Caco-2 (cell line): ENCODE measurements around the gene PLB1. TPM values are rescaled to one million over a fixed set of nuclear protein-coding genes. Genes with fewer than 3 reads are reported as not detected.

Experiments
- BruUV-seq: library from RNA; stranded (reverse); fragments of 400-500 nt; replicated peaks from 2 replicates; lab custom pipeline; 2021; lab: Mats Ljungman, UMichigan
- CTCF ChIA-PET: fragments of 300-600 bp; sonication (Branson Sonifier 250); formaldehyde crosslinking; loops from one replicate; lab custom pipeline; 2022; ENCODE audit warnings: antibody characterized with exemption; lab: Charles Lee
- POLR2A ChIA-PET: fragments of 300-600 bp; sonication (Branson Sonifier 250); formaldehyde crosslinking; loops from one replicate; lab custom pipeline; 2022; ENCODE audit warnings: antibody characterized with exemption; lab: Charles Lee
- DNase-seq, 2 experiments: peaks; one replicate each; pipeline versions ENCODE4 v3.0.0 to v3.0.0-alpha.2; 2020 to 2022
- H3K27me3 ChIP-seq: replicated peaks from 2 replicates; pipeline ENCODE4 v1.6.0; 2011; ENCODE audit warnings: low read length; ENCODE audit not compliant: control insufficient read depth, insufficient read depth
- H3K36me3 ChIP-seq: 2 replicates; pipeline ENCODE4 v1.5.1; 2011; ENCODE audit warnings: low read length; ENCODE audit not compliant: control insufficient read depth, insufficient read depth
- H3K4me1 ChIP-seq: fragments of 250-450 bp; sonication (Bioruptor Pico); 2 replicates; pipeline ENCODE4 v1.5.1; 2020; ENCODE audit warnings: mild to moderate bottlenecking
- H3K4me3 ChIP-seq: 2 replicates; pipeline ENCODE4 v1.5.1; 2011; ENCODE audit warnings: low read depth, mild to moderate bottlenecking, control low read depth, low read length
- H3K9me3 ChIP-seq: fragments of 250-450 bp; sonication (Bioruptor Pico); 2 replicates; pipeline ENCODE4 v1.5.1; 2020; ENCODE audit warnings: mild to moderate bottlenecking, moderate library complexity
- H3K27ac Mint-ChIP-seq: one replicate; pipeline ENCODE4 v1.8.0; 2022; ENCODE audit warnings: mixed read lengths; ENCODE audit not compliant: unreplicated experiment
- H3K27me3 Mint-ChIP-seq: one replicate; pipeline ENCODE4 v1.8.0; 2022; ENCODE audit warnings: mixed read lengths; ENCODE audit not compliant: insufficient read depth, unreplicated experiment
- H3K36me3 Mint-ChIP-seq: one replicate; pipeline ENCODE4 v1.8.0; 2022; ENCODE audit warnings: mild to moderate bottlenecking, mixed read lengths; ENCODE audit not compliant: insufficient read depth, unreplicated experiment
- H3K4me1 Mint-ChIP-seq: one replicate; pipeline ENCODE4 v1.8.0; 2022; ENCODE audit warnings: low read depth, mixed read lengths; ENCODE audit not compliant: unreplicated experiment
- H3K4me3 Mint-ChIP-seq: one replicate; pipeline ENCODE4 v1.8.0; 2022; ENCODE audit warnings: mild to moderate bottlenecking, moderate library complexity, mixed read lengths; ENCODE audit not compliant: unreplicated experiment
- H3K9me3 Mint-ChIP-seq: one replicate; pipeline ENCODE4 v1.8.0; 2022; ENCODE audit warnings: mixed read lengths; ENCODE audit not compliant: unreplicated experiment
- CTCF ChIP-seq, 2 experiments: fragments of 200-600 bp in 1 of 2; IDR thresholded peaks; 1 replicate in 1 of 2; 2 replicates in 1 of 2; pipeline versions ENCODE4 v1.5.1 to v1.8.0; 2011 to 2022; ENCODE audit warnings: antibody characterized with exemption in 1 of 2, control low read depth in 1 of 2, inconsistent platforms in 1 of 2, low read depth in 1 of 2, low read length in 1 of 2, mild to moderate bottlenecking in 1 of 2, moderate library complexity in 1 of 2; ENCODE audit not compliant: insufficient read depth in 1 of 2, severe bottlenecking in 1 of 2, unreplicated experiment in 1 of 2
- intact Hi-C: fragments of 100-400 bp; cut with micrococcal nuclease; formaldehyde crosslinking; loops from one replicate; pipeline ENCODE4 v1.10.0; 2022; ENCODE audit not compliant: unreplicated experiment
- total RNA-seq: library from RNA; stranded (reverse); gene quantifications from 2 replicates; pipeline ENCODE4 v1.2.3, GENCODE V29; 2022

The PLB1 gene
- total RNA-seq, 1 experiment from 2014 or later, result 2.8 TPM

- H3K9me3 Mint-ChIP-seq, result no peaks in the 10 kb centered on the region
- POLR2A ChIA-PET, result no interaction called here
- no peak overlapping the region for H3K27ac Mint-ChIP-seq
- H3K27me3 Mint-ChIP-seq, result no peaks in the 10 kb centered on the region
- Histone ChIP-seq H3K27me3 (no peaks in the 10 kb centered on the region), H3K4me3 (no peak overlapping the region), H3K36me3 (no peaks in the 10 kb centered on the region), H3K9me3 (no peaks in the 10 kb centered on the region), H3K4me1 (no peaks in the 10 kb centered on the region; the same call in 1 of the 2 replicates)
- intact Hi-C loops, result no loop called here
- TF ChIP-seq CTCF (IDR thresholded peaks at IDR 0.05; ENCODE audit: insufficient read depth in 1 of 2, low read depth in 1 of 2, low read length in 1 of 2, severe bottlenecking in 1 of 2, unreplicated experiment in 1 of 2), result no peak
- BruUV-seq, result no TSS peak
- CTCF ChIA-PET, result no interaction called here
- H3K36me3 Mint-ChIP-seq, result no peaks in the 10 kb centered on the region
- H3K4me1 Mint-ChIP-seq, result no peaks in the 10 kb centered on the region
- no peak overlapping the region for H3K4me3 Mint-ChIP-seq
- no peak for DNase-seq
Observed at GRCh38 chr2:28533044-28533680, 37.3 kb downstream of the PLB1 start.

- Histone ChIP-seq H3K4me1 (no peaks in the 10 kb centered on the region; the same call in 1 of the 2 replicates), H3K4me3 (no peak overlapping the region), H3K27me3 (no peaks in the 10 kb centered on the region), H3K36me3 (no peaks in the 10 kb centered on the region), H3K9me3 (no peaks in the 10 kb centered on the region)
- ChIA-PET CTCF (no interaction called here), POLR2A (no interaction called here)
- no peak for DNase-seq
- Mint-ChIP-seq H3K4me3 (no peak overlapping the region), H3K9me3 (no peaks in the 10 kb centered on the region), H3K27ac (no peak overlapping the region), H3K36me3 (no peaks in the 10 kb centered on the region), H3K27me3 (no peaks in the 10 kb centered on the region), H3K4me1 (no peaks in the 10 kb centered on the region)
- BruUV-seq, result no TSS peak
- intact Hi-C loops, result no loop called here
- TF ChIP-seq CTCF (IDR thresholded peaks at IDR 0.05; ENCODE audit: insufficient read depth in 1 of 2, low read depth in 1 of 2, low read length in 1 of 2, severe bottlenecking in 1 of 2, unreplicated experiment in 1 of 2), result no peak
Observed at GRCh38 chr2:28534817-28535216, 39.0 kb downstream of the PLB1 start.

- Histone ChIP-seq H3K36me3 (no peaks in the 10 kb centered on the region), H3K9me3 (no peaks in the 10 kb centered on the region), H3K27me3 (no peaks in the 10 kb centered on the region), H3K4me1 (peaks cover under 1% of the 10 kb centered on the region; the same call in 1 of the 2 replicates), H3K4me3 (no peak overlapping the region)
- no peak overlapping the region for H3K27ac Mint-ChIP-seq
- intact Hi-C loops, result no loop called here
- H3K4me1 Mint-ChIP-seq, result peaks cover 7% of the 10 kb centered on the region
- ChIA-PET CTCF (no interaction called here), POLR2A (no interaction called here)
- no peak for DNase-seq
- H3K27me3 Mint-ChIP-seq, result no peaks in the 10 kb centered on the region
- TF ChIP-seq CTCF (IDR thresholded peaks at IDR 0.05; ENCODE audit: insufficient read depth in 1 of 2, low read depth in 1 of 2, low read length in 1 of 2, severe bottlenecking in 1 of 2, unreplicated experiment in 1 of 2), result no peak
- no peaks in the 10 kb centered on the region for H3K36me3 Mint-ChIP-seq
- no peak overlapping the region for H3K4me3 Mint-ChIP-seq
- H3K9me3 Mint-ChIP-seq, result no peaks in the 10 kb centered on the region
- BruUV-seq, result no TSS peak
Observed at GRCh38 chr2:28538134-28538533, 42.3 kb downstream of the PLB1 start.
